GM12878 (cell line): ENCODE measurements around the gene DDIT4. TPM values are rescaled to one million over a fixed set of nuclear protein-coding genes. Genes with fewer than 3 reads are reported as not detected.

ENCODE experiments used
- ATAC-seq: fragments of 200-7000 bp; cut with Tn5 transposase; 3 replicates; pipeline ENCODE4 v1.9.1; 2020; ENCODE audit warnings: mild to moderate bottlenecking, moderate library complexity
- BruUV-seq: library from RNA; stranded (reverse); fragments of 400-500 nt; replicated peaks from 2 replicates; lab custom pipeline; 2021; lab: Mats Ljungman, UMichigan
- CTCF ChIA-PET: fragments of 300-600 bp; sonication (Branson Sonifier 250); formaldehyde crosslinking; extraction: SDS; loops from one replicate; lab custom pipeline; 2021; ENCODE audit warnings: inconsistent platforms; lab: Yijun Ruan, JAX
- POLR2A ChIA-PET: fragments of 350-600 bp; formaldehyde crosslinking; extraction: SDS; loops from one replicate; lab custom pipeline; 2021; ENCODE audit warnings: inconsistent platforms; lab: Charles Lee
- RAD21 ChIA-PET: fragments of 300-600 bp; sonication (Branson Sonifier 250); formaldehyde crosslinking; loops from one replicate; lab custom pipeline; 2023; ENCODE audit warnings: antibody characterized with exemption; ENCODE audit not compliant: unreplicated experiment; lab: Charles Lee
- SMC1A ChIA-PET: fragments of 300-600 bp; sonication (Branson Sonifier 250); formaldehyde crosslinking; loops from one replicate; lab custom pipeline; 2023; ENCODE audit not compliant: unreplicated experiment, uncharacterized antibody; lab: Charles Lee
- DNase-seq: peaks from one replicate; pipeline ENCODE4 v3.0.0-alpha.2; 2011; ENCODE audit warnings: low read depth, low spot score
- FAIRE-seq: peaks from 3 replicates; lab custom pipeline; 2011; peaks lifted over from hg19 to GRCh38; lab: Jason Lieb, UNC
- H2AFZ ChIP-seq: 2 replicates; pipeline ENCODE4 v1.6.0; 2011; ENCODE audit warnings: low read depth, low read length, control low read depth; ENCODE audit not compliant: control insufficient read depth
- H3K27ac ChIP-seq: 2 replicates; pipeline ENCODE4 v1.5.1; 2011; ENCODE audit warnings: control low read depth; ENCODE audit not compliant: control insufficient read depth, insufficient read depth
- H3K27me3 ChIP-seq, 2 experiments: replicated peaks in 1 of 2; 2 replicates each; pipeline versions ENCODE4 v1.6.0 to v1.6.1; 2011; ENCODE audit warnings: low read length in 1 of 2; ENCODE audit not compliant: control insufficient read depth in 2 of 2, insufficient read depth in 2 of 2
- H3K36me3 ChIP-seq, 2 experiments: 2 replicates each; pipeline ENCODE4 v1.5.1; 2011; ENCODE audit warnings: low read length in 1 of 2; ENCODE audit not compliant: control insufficient read depth in 2 of 2, insufficient read depth in 2 of 2
- H3K4me1 ChIP-seq: 2 replicates; pipeline ENCODE4 v1.6.1; 2011; ENCODE audit warnings: mild to moderate bottlenecking, low read length, moderate library complexity, mixed read lengths; ENCODE audit not compliant: control insufficient read depth, insufficient read depth
- H3K4me2 ChIP-seq: 2 replicates; pipeline ENCODE4 v1.6.0; 2011; ENCODE audit warnings: control low read depth; ENCODE audit not compliant: control insufficient read depth, insufficient read depth
- H3K4me3 ChIP-seq: fragments of 200-600 bp; sonication (generic); 2 replicates; pipeline ENCODE4 v1.5.1; 2016
- H3K79me2 ChIP-seq: 2 replicates; pipeline ENCODE4 v1.6.0; 2011; ENCODE audit warnings: low read length; ENCODE audit not compliant: control insufficient read depth, insufficient read depth
- H3K9ac ChIP-seq: 2 replicates; pipeline ENCODE4 v1.8.0; 2011; ENCODE audit warnings: low read length, control low read depth, mixed read lengths; ENCODE audit not compliant: control insufficient read depth, insufficient read depth
- H3K9me3 ChIP-seq: replicated peaks from 3 replicates; pipeline ENCODE4 v1.5.1; 2011; ENCODE audit warnings: mild to moderate bottlenecking, low read length; ENCODE audit not compliant: control insufficient read depth, insufficient read depth
- H4K20me1 ChIP-seq: 2 replicates; pipeline ENCODE4 v1.6.0; 2011; ENCODE audit not compliant: control insufficient read depth, insufficient read depth
- EP300 ChIP-seq, 2 experiments: fragments of 150-350 bp in 1 of 2; IDR thresholded peaks; 2 replicates each; pipeline ENCODE4 v1.6.1; 2011 to 2012; ENCODE audit warnings: low read depth in 2 of 2, low read length in 2 of 2, borderline replicate concordance in 1 of 2, improper control_type of control experiment in 1 of 2, inconsistent platforms in 1 of 2; ENCODE audit not compliant: control insufficient read depth in 1 of 2
- ETV6 ChIP-seq, 2 experiments: fragments of 450-650 bp in 1 of 2; IDR thresholded peaks in 1 of 2; conservative IDR thresholded peaks in 1 of 2; 2 replicates each; pipeline ENCODE4 v1.6.1; 2014; ENCODE audit warnings: antibody characterized with exemption in 1 of 2, borderline replicate concordance in 1 of 2, low read depth in 1 of 2, mild to moderate bottlenecking in 1 of 2, moderate library complexity in 1 of 2
- GATAD2B ChIP-seq: fragments of 450-650 bp; conservative IDR thresholded peaks from 2 replicates; pipeline ENCODE4 v1.6.1; 2017; ENCODE audit warnings: low read depth, mild to moderate bottlenecking, moderate library complexity
- IRF4 ChIP-seq: IDR thresholded peaks from 2 replicates; pipeline ENCODE4 v1.6.1; 2011; ENCODE audit warnings: low read depth, low read length
- IRF5 ChIP-seq: fragments of 450-650 bp; IDR thresholded peaks from 2 replicates; pipeline ENCODE4 v1.6.1; 2017; ENCODE audit warnings: borderline replicate concordance
- JUND ChIP-seq: IDR thresholded peaks from 2 replicates; pipeline ENCODE4 v1.6.1; 2012; ENCODE audit warnings: low read depth, mild to moderate bottlenecking, low read length, improper control_type of control experiment, moderate library complexity
- MEF2A ChIP-seq: IDR thresholded peaks from 2 replicates; pipeline ENCODE4 v1.6.1; 2011; ENCODE audit warnings: low read depth, mild to moderate bottlenecking, low read length, moderate library complexity; ENCODE audit not compliant: insufficient read depth
- NFYB ChIP-seq: IDR thresholded peaks from 2 replicates; pipeline ENCODE4 v1.6.1; 2011; ENCODE audit warnings: low read depth, mild to moderate bottlenecking, low read length, improper control_type of control experiment, moderate library complexity; ENCODE audit not compliant: insufficient read depth
- NR2F1 ChIP-seq: fragments of 450-650 bp; conservative IDR thresholded peaks from 2 replicates; pipeline ENCODE4 v1.6.1; 2017; ENCODE audit warnings: mild to moderate bottlenecking
- PAX5 ChIP-seq: IDR thresholded peaks from 2 replicates; pipeline ENCODE4 v1.6.1; 2011; ENCODE audit warnings: low read depth, low read length, borderline replicate concordance
- SMARCA5 ChIP-seq: fragments of 450-650 bp; IDR thresholded peaks from 2 replicates; pipeline ENCODE4 v1.6.1; 2017; ENCODE audit warnings: mild to moderate bottlenecking
- SPI1 ChIP-seq: IDR thresholded peaks from 2 replicates; pipeline ENCODE4 v1.6.1; 2011; ENCODE audit warnings: low read depth, mild to moderate bottlenecking, low read length, moderate library complexity, borderline replicate concordance; ENCODE audit not compliant: insufficient read depth
- USF1 ChIP-seq: IDR thresholded peaks from 2 replicates; pipeline ENCODE4 v1.6.1; 2011; ENCODE audit warnings: borderline replicate concordance, low read depth, mild to moderate bottlenecking, moderate library complexity, mixed read lengths, low read length; ENCODE audit not compliant: insufficient read depth; ENCODE audit errors: extremely low read length
- ZNF24 ChIP-seq: fragments of 450-650 bp; IDR thresholded peaks from 2 replicates; pipeline ENCODE4 v1.6.1; 2017; ENCODE audit warnings: antibody characterized with exemption, mild to moderate bottlenecking
- WGBS: methylation state at CpG from one replicate; pipeline ENCODE4 v1.1.6; 2016; ENCODE audit warnings: low lambda C conversion rate; ENCODE audit not compliant: insufficient replicate concordance, insufficient coverage; ENCODE audit errors: missing lambda C conversion rate; 5-methylcytosine and 5-hydroxymethylcytosine counted together
- in situ Hi-C: fragments of 300-500 bp; cut with MboI; formaldehyde crosslinking; loops from 9 replicates; pipeline ENCODE4 v1.14.3; 2018; ENCODE audit warnings: mixed read lengths
- intact Hi-C: fragments of 100-400 bp; cut with micrococcal nuclease; formaldehyde crosslinking; loops from one replicate; pipeline ENCODE4 v1.14.2; 2022; ENCODE audit not compliant: unreplicated experiment
- polyA plus RNA-seq, 11 experiments: library from polyadenylated mRNA; depleted of rRNA in 4 of 11; unstranded in 6 of 11; stranded (reverse) in 5 of 11; fragments of >200 nt; fragmentation: Nextera tagmentation in 4 of 11; fragmentation: Illumina TruSeq in 1 of 11; extraction: Ambion mirVana in 4 of 11; extraction: Trizol in 1 of 11; gene quantifications; 1 replicate in 1 of 11; 2 replicates in 10 of 11; pipeline versions ENCODE4 v1.2.1 to v1.2.3, GENCODE V29; 2011 to 2016; ENCODE audit warnings: inconsistent platforms in 2 of 11, missing spikeins in 2 of 11, low read depth in 1 of 11
- total RNA-seq, 4 experiments: library from RNA; depleted of rRNA in 3 of 4; stranded (reverse); fragments of >200 nt in 3 of 4; fragmentation: Illumina TruSeq in 1 of 4; extraction: Trizol in 1 of 4; gene quantifications; 2 replicates each; pipeline versions ENCODE4 v1.2.1 to v1.2.3, GENCODE V29; 2013 to 2021

The DDIT4 gene
- total and polyA plus RNA-seq, 10 of the 15 experiments (the other 5 are each of a cell fraction or from before 2014, with no cell fraction given) = 2.1 to 277 (median 183) TPM

- Histone ChIP-seq H2AFZ (peak overlapping the region; percentile 58), H3K9ac (peak overlapping the region; percentile 84), H3K4me1 (peaks cover 72% of the 10 kb centered on the region), H3K9me3 (no peaks in the 10 kb centered on the region), H3K36me3 (no peaks in the 10 kb centered on the region), H4K20me1 (no peaks in the 10 kb centered on the region), H3K79me2 (no peaks in the 10 kb centered on the region), H3K27ac (peak overlapping the region; percentile 97), H3K4me3 (peak overlapping the region; percentile 55; the same call in 1 of the 2 replicates), H3K4me2 (peak overlapping the region; percentile 67), H3K27me3 (no peaks in the 10 kb centered on the region)
- in situ Hi-C loops = no loop called here
- DNase-seq (peak; percentile 99), FAIRE-seq (peak; percentile 86), ATAC-seq (peak; percentile 95)
- CTCF ChIA-PET = interaction anchor here (0.8 to 4.0 kb wide), 14 partner anchors 9 to 200 kb away, joined by 3 to 27 read pairs (median 8); partner anchors contain the start of gene DDIT4
- SMC1A ChIA-PET = interaction anchor here (0.9 to 21.0 kb wide), 15 partner anchors 9 to 122 kb away, joined by 3 to 275 read pairs (median 14); partner anchors contain the start of genes ANAPC16, ASCC1 and DDIT4
- intact Hi-C loops = loop anchor here (1.0 to 2.0 kb wide), 5 partner anchors 13 to 87 kb away; partner anchors contain the start of gene DDIT4
- POLR2A ChIA-PET = interaction anchor here (0.6 to 8.0 kb wide), 17 partner anchors 11 to 192 kb away, joined by 3 to 113 read pairs (median 6); partner anchors contain the start of genes ANAPC16, ASCC1 and DDIT4
- RAD21 ChIA-PET = interaction anchor here (0.9 to 10.5 kb wide), 19 partner anchors 9 to 200 kb away, joined by 3 to 185 read pairs (median 10); partner anchors contain the start of genes ANAPC16, ASCC1 and DDIT4
- TSS peak; percentile 94 for BruUV-seq
- under 1% methylated on average over 10 of the region's 10 CpGs for WGBS
- peak; percentile 26; the same call in 1 of the 2 replicates for TF ChIP-seq JUND
- peak; percentile 76 for TF ChIP-seq ZNF24
- peak; percentile 95 for TF ChIP-seq PAX5
- TF ChIP-seq USF1 = no peak
- TF ChIP-seq EP300 (IDR thresholded peaks at IDR 0.05; ENCODE audit: borderline replicate concordance in 1 of 2, control insufficient read depth in 1 of 2, low read depth in 2 of 2, low read length in 2 of 2) = peak; percentile 88 to 91
- TF ChIP-seq IRF5 = no peak
- peak in 1 of 2 experiments; percentile 94; a peak in 2 of 4 replicates for TF ChIP-seq ETV6 (conservative IDR thresholded peaks at IDR 0.05 in 1 of 2, IDR thresholded peaks at IDR 0.05 in 1 of 2; ENCODE audit: borderline replicate concordance in 1 of 2, low read depth in 1 of 2)
- peak; percentile 47; the same call in 1 of the 2 replicates for TF ChIP-seq MEF2A
- TF ChIP-seq NFYB = 0 out of 2 replicates have a peak, but pooled peaks have one; percentile 18
- peak; percentile 71 for TF ChIP-seq SPI1
- TF ChIP-seq GATAD2B = peak; percentile 98
- peak; percentile 78 for TF ChIP-seq NR2F1
- peak; percentile 78 for TF ChIP-seq IRF4
- peak; percentile 48 for TF ChIP-seq SMARCA5
Measured at GRCh38 chr10:72248468-72249151, 25.1 kb upstream of the DDIT4 start.
